ENCODE results near the gene METTL16. TPM values are rescaled to one million over a fixed set of nuclear protein-coding genes. Genes with fewer than 3 reads are reported as not detected.
A peak's percentile ranks its signal among the peaks of the same experiment; 100 is the strongest.

Gene METTL16
- total RNA-seq, 1 experiment from 2014 or later = 54.1 TPM

GRCh38 chr17:2405247-2405926 lies 106.3 kb downstream of the METTL16 start:
- DNase-seq (ENCODE audit: low spot score) = no peak
- Mint-ChIP-seq H3K36me3 (no peaks in the 10 kb centered on the region), H3K4me1 (peaks cover 6% of the 10 kb centered on the region; the same call in 1 of the 2 replicates), H3K4me3 (no peak overlapping the region), H3K27ac (peak overlapping the region; percentile 83), H3K9me3 (no peaks in the 10 kb centered on the region), H3K27me3 (ENCODE audit: low read depth) (0 out of 2 replicates have a peak, but pooled peaks cover 5% of the 10 kb centered on the region)
- TF ChIP-seq TCF7 (CRISPR knock-in tag; IDR thresholded peaks at IDR 0.05; ENCODE audit: low read depth) (no peak), SMAD4 (CRISPR knock-in tag; IDR thresholded peaks at IDR 0.05) (no peak), JAZF1 (CRISPR knock-in tag; IDR thresholded peaks at IDR 0.05) (no peak), SP1 (CRISPR knock-in tag; conservative IDR thresholded peaks at IDR 0.05) (no peak), SOX15 (CRISPR knock-in tag; IDR thresholded peaks at IDR 0.05) (no peak), FOXP4 (CRISPR knock-in tag; IDR thresholded peaks at IDR 0.05) (no peak), E2F1 (CRISPR knock-in tag; IDR thresholded peaks at IDR 0.05) (no peak), ZNF671 (CRISPR knock-in tag; IDR thresholded peaks at IDR 0.05) (no peak), E2F5 (CRISPR knock-in tag; IDR thresholded peaks at IDR 0.05) (no peak), MXD4 (CRISPR knock-in tag; IDR thresholded peaks at IDR 0.05; ENCODE audit: borderline replicate concordance) (no peak), ETV6 (CRISPR knock-in tag; IDR thresholded peaks at IDR 0.05) (no peak), NR3C1 (CRISPR knock-in tag; conservative IDR thresholded peaks at IDR 0.05; ENCODE audit: low read depth) (no peak), SMAD3 (CRISPR knock-in tag; IDR thresholded peaks at IDR 0.05; ENCODE audit: borderline replicate concordance) (no peak)
- ChIA-PET CTCF (interaction anchor here (4.8 to 7.0 kb wide), 2 partner anchors 11 to 22 kb away, joined by 48 to 60 read pairs; no protein-coding TSS in a partner anchor), POLR2A (no interaction called here)
- ATAC-seq = no peak

- DNase-seq (ENCODE audit: low spot score) (no peak), ATAC-seq (no peak)
- Mint-ChIP-seq H3K9me3 (no peaks in the 10 kb centered on the region), H3K27me3 (ENCODE audit: low read depth) (0 out of 2 replicates have a peak, but pooled peaks cover 5% of the 10 kb centered on the region), H3K27ac (0 out of 2 replicates have a peak overlapping the region, but pooled peaks have one; percentile 85), H3K36me3 (no peaks in the 10 kb centered on the region), H3K4me1 (peaks cover 13% of the 10 kb centered on the region), H3K4me3 (peak overlapping the region; percentile 81)
- POLR2A ChIA-PET = interaction anchor here (0.6 to 1.9 kb wide), 3 partner anchors 10 to 11 kb away, joined by 3 to 13 read pairs (median 3); no protein-coding TSS in a partner anchor
- CTCF ChIA-PET = interaction anchor here (4.8 to 7.0 kb wide), 2 partner anchors 13 to 20 kb away, joined by 48 to 60 read pairs; no protein-coding TSS in a partner anchor
- TF ChIP-seq ZNF232 (CRISPR knock-in tag; IDR thresholded peaks at IDR 0.05) = no peak
- TF ChIP-seq IRF2 (CRISPR knock-in tag; IDR thresholded peaks at IDR 0.05; ENCODE audit: borderline replicate concordance, low read depth) = no peak
- TF ChIP-seq NR2C2 (CRISPR knock-in tag; IDR thresholded peaks at IDR 0.05) = no peak
- TF ChIP-seq ZBTB43 (CRISPR knock-in tag; IDR thresholded peaks at IDR 0.05) = no peak
- TF ChIP-seq STAT6 (CRISPR knock-in tag; conservative IDR thresholded peaks at IDR 0.05; ENCODE audit: low read depth) = no peak
- no peak for TF ChIP-seq ZNF425 (CRISPR knock-in tag; conservative IDR thresholded peaks at IDR 0.05)
- no peak for TF ChIP-seq ZNF396 (CRISPR knock-in tag; IDR thresholded peaks at IDR 0.05; ENCODE audit: borderline replicate concordance)
- no peak for TF ChIP-seq MLX (CRISPR knock-in tag; IDR thresholded peaks at IDR 0.05)
- no peak for TF ChIP-seq ZBTB21 (CRISPR knock-in tag; IDR thresholded peaks at IDR 0.05; ENCODE audit: borderline replicate concordance)
- no peak for TF ChIP-seq ATF3 (CRISPR knock-in tag; conservative IDR thresholded peaks at IDR 0.05)
- no peak for TF ChIP-seq FOXJ3 (CRISPR knock-in tag; IDR thresholded peaks at IDR 0.05; ENCODE audit: borderline replicate concordance)
These were observed 108.6 kb downstream of the METTL16 start for GRCh38 chr17:2403044-2403443.
